GM21825 (cell line): ENCODE measurements around the gene USP9X.
A peak's percentile ranks its signal among the peaks of the same experiment; 100 is the strongest.
"Not testable (repeated sequence)": the region's sequence is repeated elsewhere in the genome, so short reads cannot be mapped to it uniquely, and the experiment has no call there.

Experiments used
- ATAC-seq: cut with Tn5 transposase; IDR thresholded peaks from one replicate; pipeline ENCODE4 v1.9.1; 2021; ENCODE audit warnings: mild to moderate bottlenecking, moderate library complexity; ENCODE audit not compliant: unreplicated experiment

The USP9X gene, protein sequence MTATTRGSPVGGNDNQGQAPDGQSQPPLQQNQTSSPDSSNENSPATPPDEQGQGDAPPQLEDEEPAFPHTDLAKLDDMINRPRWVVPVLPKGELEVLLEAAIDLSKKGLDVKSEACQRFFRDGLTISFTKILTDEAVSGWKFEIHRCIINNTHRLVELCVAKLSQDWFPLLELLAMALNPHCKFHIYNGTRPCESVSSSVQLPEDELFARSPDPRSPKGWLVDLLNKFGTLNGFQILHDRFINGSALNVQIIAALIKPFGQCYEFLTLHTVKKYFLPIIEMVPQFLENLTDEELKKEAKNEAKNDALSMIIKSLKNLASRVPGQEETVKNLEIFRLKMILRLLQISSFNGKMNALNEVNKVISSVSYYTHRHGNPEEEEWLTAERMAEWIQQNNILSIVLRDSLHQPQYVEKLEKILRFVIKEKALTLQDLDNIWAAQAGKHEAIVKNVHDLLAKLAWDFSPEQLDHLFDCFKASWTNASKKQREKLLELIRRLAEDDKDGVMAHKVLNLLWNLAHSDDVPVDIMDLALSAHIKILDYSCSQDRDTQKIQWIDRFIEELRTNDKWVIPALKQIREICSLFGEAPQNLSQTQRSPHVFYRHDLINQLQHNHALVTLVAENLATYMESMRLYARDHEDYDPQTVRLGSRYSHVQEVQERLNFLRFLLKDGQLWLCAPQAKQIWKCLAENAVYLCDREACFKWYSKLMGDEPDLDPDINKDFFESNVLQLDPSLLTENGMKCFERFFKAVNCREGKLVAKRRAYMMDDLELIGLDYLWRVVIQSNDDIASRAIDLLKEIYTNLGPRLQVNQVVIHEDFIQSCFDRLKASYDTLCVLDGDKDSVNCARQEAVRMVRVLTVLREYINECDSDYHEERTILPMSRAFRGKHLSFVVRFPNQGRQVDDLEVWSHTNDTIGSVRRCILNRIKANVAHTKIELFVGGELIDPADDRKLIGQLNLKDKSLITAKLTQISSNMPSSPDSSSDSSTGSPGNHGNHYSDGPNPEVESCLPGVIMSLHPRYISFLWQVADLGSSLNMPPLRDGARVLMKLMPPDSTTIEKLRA (N-terminal part only)

DNA sequence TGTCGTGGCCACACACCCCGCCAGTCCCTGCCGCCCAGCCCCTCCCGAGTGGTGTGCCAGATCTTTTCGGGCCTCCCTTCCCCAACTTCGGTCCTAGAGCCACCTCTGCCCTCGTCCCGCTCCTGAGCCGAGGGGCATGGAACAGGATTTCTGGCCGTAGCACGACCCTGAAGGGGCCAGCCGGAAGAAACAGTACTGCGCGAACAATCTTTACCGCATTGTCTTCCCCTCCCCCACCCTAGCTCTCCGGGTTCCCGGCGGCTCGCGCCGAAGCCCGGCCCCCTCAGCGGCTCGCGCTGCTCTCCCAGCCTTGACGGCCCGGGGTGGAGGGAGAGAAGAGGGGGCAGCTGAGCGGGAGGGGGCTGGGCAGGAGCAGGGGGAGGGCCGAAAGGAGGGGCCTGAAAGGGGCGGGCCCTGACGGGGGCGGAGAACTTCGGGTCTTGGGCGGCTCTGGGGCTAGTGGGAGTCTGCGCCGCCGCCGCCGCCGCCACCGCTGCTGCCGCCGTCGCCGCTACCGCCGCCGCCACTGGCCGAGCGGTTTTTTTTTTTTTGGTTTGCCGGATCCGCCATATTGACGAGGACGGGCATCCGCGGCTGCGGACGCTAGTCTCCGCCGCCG is at the start of gene USP9X:
USP9X (plus strand) TSS at position 553 of the 619 bp plus-strand sequence. CDS start 38,184 bp downstream, outside the sequence.
- peak; percentile 56 for ATAC-seq

DNA sequence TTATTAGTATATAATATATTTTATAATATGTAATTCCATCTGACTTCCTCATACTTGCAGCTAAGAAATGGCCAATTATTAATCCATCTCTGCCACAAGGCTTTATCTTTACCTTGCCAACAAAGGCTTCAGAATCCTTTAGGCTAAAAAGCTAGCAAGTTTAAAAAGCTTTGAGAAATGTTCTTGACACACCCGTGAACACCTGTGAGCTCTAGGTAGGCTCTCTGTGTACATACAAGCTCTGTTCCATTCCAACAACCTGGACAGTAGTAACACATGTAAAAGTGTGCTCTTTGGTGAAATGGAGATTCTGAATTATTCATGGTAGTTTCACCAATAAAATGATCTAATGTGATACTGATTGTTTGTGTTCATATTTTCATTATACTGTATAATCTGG is 49.7 kb upstream of the USP9X start:
- ATAC-seq = no peak

DNA sequence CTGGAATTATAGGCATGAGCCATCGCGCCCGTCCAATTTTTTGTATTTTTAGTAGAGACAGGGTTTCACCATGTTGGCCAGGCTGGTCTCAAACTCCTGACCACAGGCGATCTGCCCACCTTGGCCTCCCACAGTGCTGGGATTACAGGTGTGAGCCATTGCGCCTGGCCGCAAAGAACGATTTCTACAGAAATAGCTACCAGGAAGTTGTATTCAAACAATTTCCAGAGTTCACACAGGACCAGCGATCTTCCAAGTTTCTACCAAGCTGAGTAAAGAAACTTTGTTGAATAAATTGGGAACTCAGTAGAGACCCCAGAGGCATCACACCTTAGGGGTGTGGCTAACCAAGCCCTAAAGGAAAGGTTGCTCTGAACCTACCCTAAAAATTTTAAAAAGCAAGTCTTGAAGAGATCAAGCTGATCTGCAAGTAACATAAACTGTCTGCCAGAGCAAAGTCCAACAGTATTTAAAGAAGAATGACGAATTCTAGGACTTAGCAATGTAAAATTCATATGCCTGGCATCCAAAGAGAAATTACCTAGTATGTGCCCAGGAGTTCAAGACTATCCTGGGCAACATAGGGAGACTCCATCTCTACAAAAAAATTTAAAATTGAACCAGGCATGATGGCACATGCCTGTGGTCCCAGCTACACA is 48.4 kb upstream of the USP9X start:
- no peak for ATAC-seq

DNA sequence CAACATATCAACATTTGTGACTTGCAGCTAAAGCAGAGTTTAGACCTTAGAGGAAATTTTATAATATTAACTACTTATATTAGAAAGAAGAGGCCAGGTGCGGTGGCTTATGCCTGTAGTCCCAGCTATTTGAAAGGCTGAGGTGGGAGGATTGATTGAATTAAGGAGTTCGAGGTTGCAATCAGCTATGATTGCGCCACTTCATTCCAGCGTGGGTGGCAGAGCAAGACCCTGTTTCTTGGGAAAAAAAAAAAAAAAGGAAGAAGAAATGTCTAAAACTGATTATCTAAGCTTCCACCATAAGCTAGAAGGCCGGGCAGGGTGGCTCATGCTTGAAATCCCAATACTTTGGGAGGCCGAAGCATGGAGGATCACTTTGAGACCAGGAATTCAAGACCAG is 42.0 kb upstream of the USP9X start:
- ATAC-seq = no peak

DNA sequence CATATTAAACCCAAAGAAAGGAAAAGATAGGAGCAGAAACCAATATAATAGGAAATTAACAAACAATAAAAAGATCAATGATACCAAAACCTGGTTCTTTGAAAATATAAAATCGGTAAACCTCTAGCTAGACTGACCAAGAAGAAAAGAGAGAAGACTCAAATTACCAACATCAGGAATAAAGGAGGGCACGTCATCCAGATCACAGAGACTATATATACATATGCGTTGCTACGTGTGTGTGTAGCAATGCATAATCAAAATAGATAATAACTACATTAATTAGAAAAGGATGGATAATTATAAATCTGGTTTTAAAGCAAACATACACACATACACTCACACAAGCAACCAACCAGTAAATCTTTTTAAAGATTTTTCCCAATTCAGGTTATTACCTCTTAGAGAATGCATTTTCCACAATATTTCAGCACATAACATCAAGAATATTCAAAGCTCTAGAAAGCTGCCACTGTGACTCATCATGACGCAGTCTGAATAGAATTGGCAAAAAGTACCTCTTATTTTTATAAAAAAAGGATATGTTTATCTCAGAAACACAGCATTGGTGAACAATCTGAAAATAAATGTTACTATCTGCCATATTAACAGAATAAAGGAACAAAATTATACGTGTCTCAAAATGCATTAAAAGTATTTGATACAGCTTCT is 41.4 kb upstream of the USP9X start:
- no peak for ATAC-seq

DNA sequence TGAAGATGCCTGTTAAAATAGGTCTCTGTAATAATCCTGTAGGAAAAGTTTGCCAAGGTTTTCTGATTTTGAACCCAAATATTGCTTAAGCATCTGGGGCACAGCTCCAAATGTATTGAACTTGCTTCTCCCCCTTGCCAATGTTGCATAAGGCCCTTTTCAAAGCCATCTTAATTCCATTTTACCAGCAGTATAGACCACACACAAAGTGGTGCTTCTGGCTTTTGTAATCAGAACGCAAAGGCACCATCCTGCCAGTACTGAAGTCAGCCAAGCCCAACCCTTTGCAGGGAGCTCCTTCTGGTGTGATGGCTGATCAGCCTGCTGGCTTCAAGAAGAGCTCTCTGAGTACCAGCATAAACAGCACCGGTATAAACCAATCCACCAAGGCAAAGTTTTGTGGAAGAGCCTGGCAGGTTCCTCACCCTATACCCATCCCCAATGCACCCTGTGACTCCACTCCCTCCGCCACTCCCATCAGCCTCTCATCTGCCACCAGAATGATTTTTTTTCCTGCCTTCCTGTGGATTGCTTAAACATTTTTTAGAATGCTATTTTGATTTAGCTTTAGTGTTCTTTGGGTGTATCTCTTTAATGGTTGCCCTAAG is 39.2 kb upstream of the USP9X start:
- no peak for ATAC-seq

DNA sequence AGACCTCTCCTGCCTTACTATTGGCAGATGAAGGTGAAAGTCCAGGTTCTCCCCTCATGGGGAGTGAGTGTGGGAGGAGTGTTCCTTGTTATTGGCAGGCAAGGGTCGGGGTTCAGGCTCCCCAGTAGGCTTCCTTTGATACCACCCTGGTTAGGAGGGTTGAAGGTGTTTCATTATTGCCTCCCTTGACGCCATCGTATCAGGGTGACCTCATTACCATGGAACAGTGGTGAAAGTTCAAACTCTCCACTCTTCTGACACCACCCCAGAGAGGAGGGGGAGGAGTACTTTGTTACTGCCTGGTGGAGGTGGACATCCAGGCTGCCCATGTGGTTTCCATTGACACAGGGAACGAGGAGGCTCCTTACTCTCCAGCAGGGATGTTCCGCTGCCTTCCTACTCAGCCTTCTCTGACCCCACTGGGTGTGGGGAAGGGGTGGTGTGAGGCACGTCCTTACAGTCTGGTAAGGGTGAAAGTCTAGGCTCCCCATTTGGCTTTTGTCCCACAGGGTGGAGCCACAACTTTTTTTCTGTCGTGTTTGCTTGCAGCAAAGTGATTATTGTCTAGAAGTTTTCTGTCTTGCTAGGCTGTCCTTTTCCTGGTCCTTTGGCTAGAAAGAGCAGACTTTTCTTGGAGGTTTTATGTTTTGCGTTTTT is 37.2 kb upstream of the USP9X start:
- no peak for ATAC-seq

DNA sequence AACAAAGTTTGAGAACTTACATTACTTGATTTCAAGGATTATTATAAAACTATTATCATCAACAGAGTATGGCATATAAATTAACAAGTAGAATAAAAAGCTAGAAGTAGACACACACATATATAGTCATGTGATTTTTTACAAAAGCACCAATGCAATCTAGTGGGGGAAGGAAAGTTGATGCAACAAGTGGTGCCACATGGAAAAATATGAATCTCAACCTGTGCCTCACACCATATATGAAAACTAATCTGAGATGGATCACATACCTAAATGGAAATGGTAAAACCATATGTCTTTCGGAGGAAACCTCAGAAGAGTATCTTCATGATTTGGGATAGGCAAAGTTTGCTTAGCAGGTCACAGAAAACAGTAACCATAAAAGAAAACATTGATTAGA is 34.9 kb upstream of the USP9X start:
- no peak for ATAC-seq

DNA sequence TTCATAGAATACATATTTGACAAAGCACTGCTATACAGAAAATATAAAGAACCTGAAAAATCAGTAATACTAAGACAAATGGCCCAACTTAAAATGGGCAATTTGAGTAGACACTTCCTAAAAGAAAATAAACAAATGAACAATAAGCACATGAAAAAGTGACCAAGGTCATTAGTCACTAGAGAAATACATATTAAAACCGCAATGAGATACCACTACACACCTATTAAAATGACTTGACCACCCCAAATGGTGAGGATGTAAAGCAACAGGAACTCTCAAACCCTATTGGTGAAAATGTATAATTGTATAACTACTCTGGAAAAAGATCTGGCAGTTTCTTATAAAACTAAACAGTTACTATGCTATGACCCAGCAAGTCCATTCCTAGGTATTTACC is 34.0 kb upstream of the USP9X start:
- ATAC-seq = no peak

DNA sequence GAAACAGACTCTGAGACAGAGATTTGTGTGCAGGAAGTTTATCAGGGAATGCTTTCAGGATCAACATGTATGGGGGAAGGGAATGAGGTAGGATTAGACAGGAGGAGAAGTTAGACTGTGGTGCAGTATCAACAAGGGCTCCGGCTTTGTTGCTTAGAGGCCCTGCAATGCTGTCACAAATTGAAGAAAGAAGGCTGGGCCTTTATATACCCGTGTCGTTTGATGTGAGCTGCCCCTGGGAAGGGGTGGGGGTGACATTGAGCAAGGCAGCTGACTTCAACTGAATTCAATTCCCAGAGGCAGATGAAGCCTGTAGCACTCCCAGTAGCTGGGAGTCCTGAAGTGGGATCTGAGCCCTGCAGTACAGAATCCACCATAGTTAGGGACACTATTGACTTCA is 29.5 kb upstream of the USP9X start:
- ATAC-seq = no peak

DNA sequence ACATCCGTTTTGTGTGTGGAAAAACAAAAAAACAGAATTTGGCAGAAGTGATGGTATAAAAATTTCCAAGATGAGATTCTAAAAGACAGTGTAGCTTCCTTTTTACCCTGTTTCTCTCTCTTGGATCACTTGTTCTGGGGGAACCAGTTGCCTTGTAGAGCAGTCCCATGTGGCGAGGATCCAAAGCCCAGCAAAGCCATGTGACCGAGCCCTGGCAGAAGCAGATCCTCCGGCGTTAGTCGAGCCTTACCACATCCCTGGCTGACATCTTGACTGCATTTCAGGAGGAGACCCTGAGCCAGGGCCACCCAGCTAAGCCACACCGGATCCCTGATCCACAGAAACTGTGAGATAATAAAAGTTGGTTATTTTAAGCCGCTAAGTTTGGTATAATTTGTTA is 22.0 kb upstream of the USP9X start:
- not testable (repeated sequence) for ATAC-seq

DNA sequence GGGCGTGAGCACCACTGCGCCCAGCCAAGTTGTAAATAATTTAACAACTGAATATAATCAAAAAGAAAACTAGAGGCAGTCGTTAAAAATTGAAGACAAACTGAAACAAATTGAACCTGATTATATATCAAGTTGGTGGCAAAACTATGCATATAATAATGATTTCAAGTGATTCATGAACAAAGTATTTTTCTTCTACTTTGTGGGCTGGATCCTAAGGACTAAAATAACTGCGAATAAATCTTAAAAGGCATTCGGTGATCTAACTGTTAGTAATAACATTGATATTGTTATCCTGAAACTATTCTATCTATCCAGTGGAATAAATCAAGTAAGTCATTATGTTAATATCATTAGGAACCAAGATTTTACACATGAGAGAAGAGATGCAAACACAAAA is 21.2 kb upstream of the USP9X start:
- ATAC-seq = no peak

DNA sequence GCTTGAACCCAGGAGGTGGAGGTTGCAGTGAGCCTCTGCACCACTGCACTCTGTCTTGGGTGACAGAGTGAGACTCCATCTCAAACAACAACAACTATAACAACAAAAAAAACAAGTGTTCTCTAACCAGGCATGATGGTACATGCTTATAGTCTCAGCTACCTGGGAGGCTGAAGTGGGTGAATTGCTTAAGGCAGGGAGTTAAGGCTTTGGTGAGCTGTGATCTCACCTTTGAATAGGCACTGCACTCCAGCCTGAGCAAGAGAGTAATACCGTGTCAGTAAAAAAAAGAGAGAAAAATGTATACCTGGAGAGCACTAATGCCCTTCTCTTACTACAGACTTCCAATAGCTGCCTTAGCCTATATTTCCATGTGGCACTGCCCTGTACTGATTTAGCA is 18.9 kb upstream of the USP9X start:
- ATAC-seq = no peak

DNA sequence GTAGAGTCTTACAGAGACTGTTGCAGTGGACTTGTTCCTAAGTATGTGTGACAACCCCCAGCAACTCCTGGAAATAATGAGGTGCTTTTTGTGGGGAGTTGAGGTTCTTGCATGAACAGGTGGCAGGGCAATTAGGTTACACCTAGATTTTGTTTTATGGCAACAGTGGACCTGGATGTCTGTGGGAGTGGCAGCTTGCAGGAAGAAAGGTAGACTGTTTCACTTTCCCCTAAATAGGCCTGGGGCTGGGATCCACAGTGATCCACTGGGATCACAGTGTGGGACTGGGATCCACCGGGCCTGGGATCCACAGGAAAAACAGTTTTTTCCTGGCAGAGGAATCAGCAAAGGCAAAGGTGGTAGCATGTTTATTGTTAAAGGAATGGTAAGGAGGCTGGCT is 18.3 kb upstream of the USP9X start:
- no peak for ATAC-seq

DNA sequence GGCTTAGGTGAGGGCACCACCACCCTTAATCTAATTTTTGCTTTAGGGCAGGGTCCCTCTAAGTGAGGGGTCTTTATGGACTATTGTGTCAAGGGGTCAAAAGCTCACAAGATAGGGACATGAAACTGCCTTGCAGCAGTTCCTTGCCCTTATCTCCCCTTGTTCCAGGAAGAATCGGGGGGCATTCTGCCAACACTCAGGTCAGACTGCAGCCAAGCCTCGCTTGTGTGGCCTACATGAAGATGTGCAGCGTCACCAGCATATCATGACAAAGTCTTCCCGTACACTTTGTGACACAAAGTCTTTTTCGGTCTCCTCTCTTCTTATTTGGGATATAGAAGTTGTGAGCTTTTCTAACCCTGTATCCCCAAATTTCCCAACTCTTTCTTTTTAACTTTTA is 17.5 kb upstream of the USP9X start:
- ATAC-seq = no peak

DNA sequence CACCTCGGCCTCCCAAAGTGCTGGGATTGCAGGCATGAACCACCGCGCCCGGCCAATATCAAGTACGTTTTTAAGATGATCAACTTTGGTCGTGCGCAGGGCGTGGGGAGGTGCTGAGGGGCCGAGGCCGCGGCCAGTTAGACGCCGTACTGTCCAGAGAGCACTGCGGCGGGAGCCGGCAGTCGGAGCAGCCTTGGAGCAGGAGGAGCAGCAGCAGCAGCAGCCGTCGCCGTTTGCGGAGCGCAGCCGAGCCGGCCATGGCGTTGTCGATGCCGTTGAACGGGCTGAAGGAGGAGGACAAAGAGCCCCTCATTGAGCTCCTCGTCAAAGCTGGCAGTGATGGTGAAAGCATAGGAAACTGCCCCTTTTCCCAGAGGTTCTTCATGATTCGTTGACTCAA is 8.5 kb upstream of the USP9X start:
- ATAC-seq = no peak

DNA sequence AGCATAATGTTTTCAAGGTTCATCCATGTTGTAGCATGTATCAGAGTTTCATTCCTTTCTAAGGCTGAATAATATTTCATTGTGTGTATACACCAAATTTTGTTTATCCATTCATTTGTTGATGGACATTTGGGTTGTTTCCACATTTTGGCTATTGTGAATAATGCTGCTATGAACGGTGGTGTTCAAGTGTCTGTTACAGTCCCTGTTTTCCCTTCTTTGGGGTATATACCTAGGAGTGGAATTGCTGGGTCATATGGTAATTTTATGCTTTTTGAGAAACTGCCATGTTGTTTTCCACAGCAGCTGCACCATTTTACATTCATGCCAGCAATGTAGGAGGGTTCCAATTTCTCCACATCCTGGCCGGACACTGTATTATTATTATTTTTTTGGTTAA is 3.4 kb upstream of the USP9X start:
- ATAC-seq = no peak

DNA sequence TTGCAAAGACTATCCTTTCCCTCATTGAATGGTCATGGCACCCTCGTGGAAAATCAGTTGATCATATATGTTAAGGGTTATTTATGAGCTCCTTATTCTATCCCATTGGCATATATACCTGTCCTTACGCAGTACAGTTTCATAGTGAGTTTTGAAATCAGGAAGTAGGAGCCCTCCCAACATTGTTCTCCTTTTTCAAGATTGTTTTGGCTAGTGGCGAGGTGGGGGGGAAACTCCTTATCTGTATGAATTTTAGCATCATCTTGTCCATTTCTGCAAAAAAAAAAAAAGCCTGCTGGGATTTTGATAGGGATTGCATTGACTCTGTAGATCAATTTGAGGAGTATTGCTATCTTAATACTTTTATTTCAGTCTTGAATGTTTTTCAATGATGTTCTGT is 2.5 kb upstream of the USP9X start:
- no peak for ATAC-seq
